ENCODE results near the gene ZMYND12. TPM values are rescaled to one million over a fixed set of nuclear protein-coding genes. Genes with fewer than 3 reads are reported as not detected.

The ZMYND12 gene
- total RNA-seq, 1 donor from 2014 or later = 2.6 TPM

DNA sequence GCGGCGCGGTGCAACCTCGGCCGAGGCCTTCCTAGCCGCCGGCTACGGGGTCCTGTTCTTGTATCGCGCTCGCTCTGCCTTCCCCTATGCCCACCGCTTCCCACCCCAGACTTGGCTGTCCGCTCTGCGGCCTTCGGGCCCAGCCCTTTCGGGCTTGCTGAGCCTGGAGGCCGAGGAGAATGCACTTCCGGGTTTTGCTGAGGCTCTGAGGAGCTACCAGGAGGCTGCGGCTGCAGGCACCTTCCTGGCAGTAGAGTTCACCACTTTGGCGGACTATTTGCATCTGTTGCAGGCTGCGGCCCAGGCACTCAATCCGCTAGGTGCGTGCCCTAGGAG is 900 bp upstream of the ZMYND12 start:
- TF ChIP-seq, protein P1, sequence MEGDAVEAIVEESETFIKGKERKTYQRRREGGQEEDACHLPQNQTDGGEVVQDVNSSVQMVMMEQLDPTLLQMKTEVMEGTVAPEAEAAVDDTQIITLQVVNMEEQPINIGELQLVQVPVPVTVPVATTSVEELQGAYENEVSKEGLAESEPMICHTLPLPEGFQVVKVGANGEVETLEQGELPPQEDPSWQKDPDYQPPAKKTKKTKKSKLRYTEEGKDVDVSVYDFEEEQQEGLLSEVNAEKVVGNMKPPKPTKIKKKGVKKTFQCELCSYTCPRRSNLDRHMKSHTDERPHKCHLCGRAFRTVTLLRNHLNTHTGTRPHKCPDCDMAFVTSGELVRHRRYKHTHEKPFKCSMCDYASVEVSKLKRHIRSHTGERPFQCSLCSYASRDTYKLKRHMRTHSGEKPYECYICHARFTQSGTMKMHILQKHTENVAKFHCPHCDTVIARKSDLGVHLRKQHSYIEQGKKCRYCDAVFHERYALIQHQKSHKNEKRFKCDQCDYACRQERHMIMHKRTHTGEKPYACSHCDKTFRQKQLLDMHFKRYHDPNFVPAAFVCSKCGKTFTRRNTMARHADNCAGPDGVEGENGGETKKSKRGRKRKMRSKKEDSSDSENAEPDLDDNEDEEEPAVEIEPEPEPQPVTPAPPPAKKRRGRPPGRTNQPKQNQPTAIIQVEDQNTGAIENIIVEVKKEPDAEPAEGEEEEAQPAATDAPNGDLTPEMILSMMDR (IDR thresholded peaks at IDR 0.05; ENCODE audit: borderline replicate concordance) = no peak
- no peak for DNase-seq
- peaks cover 30% of the 10 kb centered on the region for H3K4me1 ChIP-seq

DNA sequence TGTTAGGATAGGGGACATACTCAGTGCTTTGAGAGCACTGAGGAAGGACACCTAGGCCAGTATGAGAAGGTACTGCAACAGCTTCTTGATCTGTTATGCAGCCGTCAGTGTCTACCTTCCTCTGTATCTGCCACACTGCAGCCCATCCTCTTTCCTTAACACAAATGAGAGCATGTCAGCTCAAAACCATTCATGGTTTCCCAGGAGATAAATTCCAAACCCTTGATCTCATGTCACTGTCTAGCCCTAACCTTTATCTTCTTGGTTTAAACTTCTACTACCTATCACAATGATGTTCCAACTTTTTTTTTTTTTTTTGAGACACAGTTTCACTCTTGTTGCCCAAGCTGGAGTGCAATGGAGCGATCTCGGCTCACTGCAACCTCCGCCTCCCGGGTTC is 1.4 kb downstream of the ZMYND12 start:
- no peak overlapping the region for H3K4me3 ChIP-seq
- H3K9me3 ChIP-seq (replicated peaks) = no peaks in the 10 kb centered on the region
- intact Hi-C loops (cut with micrococcal nuclease) = loop anchor here (10.0 kb wide), 1 partner anchor 120 kb away; the partner anchor contains the start of gene FOXJ3
- H3K36me3 ChIP-seq = peaks cover 7% of the 10 kb centered on the region
- H3K27ac ChIP-seq (replicated peaks) = no peak overlapping the region
- TF ChIP-seq, protein P1 (IDR thresholded peaks at IDR 0.05; ENCODE audit: borderline replicate concordance) = no peak
- DNase-seq = no peak
- peaks cover 30% of the 10 kb centered on the region for H3K4me1 ChIP-seq
- H3K27me3 ChIP-seq (ENCODE audit: low read depth) = no peaks in the 10 kb centered on the region

More for the DNA sequence above, 900 bp upstream of the ZMYND12 start:
- Histone ChIP-seq H3K27ac (replicated peaks) (peak overlapping the region; percentile 98), H3K9me3 (replicated peaks) (no peaks in the 10 kb centered on the region), H3K4me3 (peak overlapping the region; percentile 99), H3K27me3 (ENCODE audit: low read depth) (no peaks in the 10 kb centered on the region), H3K36me3 (peaks cover 22% of the 10 kb centered on the region)
- intact Hi-C loops (cut with micrococcal nuclease) = loop anchor here (10.0 kb wide), 1 partner anchor 122 kb away; the partner anchor contains the start of gene FOXJ3

DNA sequence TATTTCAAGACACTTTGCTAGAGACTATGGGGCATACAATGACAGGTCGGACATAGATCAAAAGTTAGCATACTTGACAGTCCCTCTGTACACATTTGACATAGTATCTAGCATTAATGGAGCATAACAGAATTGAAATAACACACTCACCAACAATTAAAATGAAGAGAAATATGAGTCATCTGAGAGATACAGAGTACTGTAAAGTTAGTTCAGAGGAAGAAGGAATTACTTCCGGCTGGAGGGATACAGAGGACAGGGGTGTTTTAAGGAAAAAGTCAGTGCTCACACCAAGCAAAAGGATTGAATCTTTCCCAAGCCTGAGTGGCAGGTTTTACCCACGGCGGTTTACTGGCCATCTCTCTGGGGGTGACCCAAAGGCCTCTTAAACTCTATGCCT is 2.4 kb downstream of the ZMYND12 start:
- H3K9me3 ChIP-seq (replicated peaks) = no peaks in the 10 kb centered on the region
- no peaks in the 10 kb centered on the region for H3K27me3 ChIP-seq (ENCODE audit: low read depth)
- H3K27ac ChIP-seq (replicated peaks) = no peak overlapping the region
- no peaks in the 10 kb centered on the region for H3K36me3 ChIP-seq
- no peak overlapping the region for H3K4me3 ChIP-seq
- intact Hi-C loops (cut with micrococcal nuclease) = loop anchor here (10.0 kb wide), 1 partner anchor 119 kb away; the partner anchor contains the start of gene FOXJ3
- TF ChIP-seq, protein P1 (IDR thresholded peaks at IDR 0.05; ENCODE audit: borderline replicate concordance) = no peak
- H3K4me1 ChIP-seq = peaks cover 30% of the 10 kb centered on the region
- no peak for DNase-seq

DNA sequence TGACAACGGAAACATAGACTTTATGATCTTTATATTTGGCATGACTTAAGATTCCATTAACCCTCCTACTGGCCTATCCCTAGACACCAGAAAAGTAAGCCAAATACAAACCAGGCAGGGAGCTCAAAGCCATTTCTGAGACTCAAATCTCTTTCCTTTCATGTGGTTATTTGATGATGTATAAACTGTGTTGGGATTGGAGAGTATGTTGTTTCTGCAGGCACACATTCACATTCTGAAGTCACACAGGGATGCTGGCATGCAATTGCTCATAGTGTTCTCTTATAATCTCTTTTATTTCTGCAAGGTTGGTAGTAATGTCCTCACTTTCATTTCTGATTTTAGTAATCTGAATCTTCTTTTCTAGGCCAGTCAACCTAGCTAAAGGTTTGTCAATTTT is 5.8 kb downstream of the ZMYND12 start:
- H3K27me3 ChIP-seq (ENCODE audit: low read depth) = no peaks in the 10 kb centered on the region
- no peak for DNase-seq
- intact Hi-C loops (cut with micrococcal nuclease) = loop anchor here (10.0 kb wide), 1 partner anchor 115 kb away; the partner anchor contains the start of gene FOXJ3
- H3K27ac ChIP-seq (replicated peaks) = no peak overlapping the region
- no peak overlapping the region for H3K4me3 ChIP-seq
- H3K36me3 ChIP-seq = no peaks in the 10 kb centered on the region
- H3K4me1 ChIP-seq = no peaks in the 10 kb centered on the region
- H3K9me3 ChIP-seq (replicated peaks) = no peaks in the 10 kb centered on the region
- TF ChIP-seq, protein P1 (IDR thresholded peaks at IDR 0.05; ENCODE audit: borderline replicate concordance) = no peak

DNA sequence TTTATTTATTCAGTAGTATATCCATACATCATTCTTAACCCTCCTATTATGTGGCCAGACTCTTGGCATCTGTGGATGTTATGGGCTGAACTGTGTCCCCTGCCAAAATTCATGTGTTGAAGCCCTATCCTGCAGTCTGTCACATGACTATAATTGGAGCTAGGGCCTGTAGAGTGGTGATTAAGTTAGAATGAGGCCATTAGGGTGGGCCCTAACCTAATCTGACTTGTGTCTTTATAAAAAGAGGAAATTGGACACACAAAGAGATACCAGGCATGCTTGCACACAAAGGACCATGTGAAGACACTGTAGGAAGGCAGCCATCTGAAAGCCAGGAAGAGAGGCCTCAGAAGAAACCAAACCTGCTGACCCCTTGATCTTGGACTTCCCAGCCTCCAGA is 6.6 kb downstream of the ZMYND12 start:
- TF ChIP-seq, protein P1 (IDR thresholded peaks at IDR 0.05; ENCODE audit: borderline replicate concordance) = no peak
- Histone ChIP-seq H3K27ac (replicated peaks) (no peak overlapping the region), H3K4me3 (no peak overlapping the region), H3K4me1 (no peaks in the 10 kb centered on the region), H3K36me3 (no peaks in the 10 kb centered on the region), H3K9me3 (replicated peaks) (no peaks in the 10 kb centered on the region), H3K27me3 (ENCODE audit: low read depth) (no peaks in the 10 kb centered on the region)
- intact Hi-C loops (cut with micrococcal nuclease) = no loop called here
- DNase-seq = no peak
